Measurements from ENCODE around the gene EBPL.

GRCh38 chr13:49645451-49645850 is 45.8 kb downstream of the EBPL start:
- TF ChIP-seq GATA2 (IDR thresholded peaks at IDR 0.05; ENCODE audit: low read depth, low read length) (no peak), GATA3 (IDR thresholded peaks at IDR 0.05; ENCODE audit: low read depth, low read length) (no peak)

Measured in SH-SY5Y (cell line).